HCT116 (cell line): Measurements from ENCODE around the gene LTBP4. TPM values are rescaled to one million over a fixed set of nuclear protein-coding genes. Genes with fewer than 3 reads are reported as not detected.

Experiments
- ATAC-seq: fragments of 200-7000 bp; cut with Tn5 transposase; 2 replicates; pipeline ENCODE4 v1.9.1; 2020; ENCODE audit warnings: mild to moderate bottlenecking, moderate library complexity
- BruUV-seq: library from RNA; stranded (reverse); fragments of 400-500 nt; replicated peaks from 2 replicates; lab custom pipeline; 2021; lab: Mats Ljungman, UMichigan
- CTCF ChIA-PET: fragments of 300-600 bp; sonication (Branson Sonifier 250); formaldehyde crosslinking; loops from one replicate; lab custom pipeline; 2021; ENCODE audit warnings: antibody characterized with exemption; lab: Charles Lee
- POLR2A ChIA-PET: fragments of 300-600, 350-600 bp; sonication (Branson Sonifier 250); formaldehyde crosslinking; loops from one replicate; lab custom pipeline; 2021; ENCODE audit warnings: antibody characterized with exemption; lab: Charles Lee
- RAD21 ChIA-PET, 2 experiments: fragments of 300-600 bp; sonication (Branson Sonifier 250); formaldehyde crosslinking; loops; one replicate each; lab custom pipeline; 2023; ENCODE audit warnings: low total read pairs in 2 of 2; ENCODE audit not compliant: uncharacterized antibody in 2 of 2, unreplicated experiment in 2 of 2, low non-redundant PET in 1 of 2; lab: Charles Lee
- DNase-seq: peaks from one replicate; pipeline ENCODE4 v3.0.0-alpha.2; 2010; ENCODE audit warnings: low read depth, low spot score
- H2AFZ ChIP-seq: fragments of 200-600 bp; shearing (Covaris generic), sonication (generic); 2 replicates; pipeline ENCODE4 v1.6.1; 2017; ENCODE audit warnings: low read depth, mixed run types, mixed read lengths, antibody characterized with exemption, low read length; ENCODE audit not compliant: poor library complexity, severe bottlenecking
- H3K27ac ChIP-seq: 2 replicates; pipeline ENCODE4 v1.5.1; 2012; ENCODE audit warnings: low read depth, low read length
- H3K27me3 ChIP-seq: fragments of 200-600 bp; sonication (generic); 2 replicates; pipeline ENCODE4 v1.6.1; 2016; ENCODE audit warnings: mixed run types, low read length, mixed read lengths; ENCODE audit not compliant: insufficient read depth
- H3K36me3 ChIP-seq, 2 experiments: fragments of 200-500 bp in 1 of 2; fragments of 200-600 bp in 1 of 2; sonication (Bioruptor generic) in 1 of 2; sonication (generic) in 1 of 2; 2 replicates each; pipeline versions ENCODE4 v1.5.1 to v1.6.1; 2014 to 2016; ENCODE audit warnings: low read length in 2 of 2, inconsistent platforms in 1 of 2, mixed read lengths in 1 of 2, mixed run types in 1 of 2; ENCODE audit not compliant: insufficient read depth in 2 of 2, control insufficient read depth in 1 of 2
- H3K4me1 ChIP-seq, 2 experiments: fragments of 200-600 bp in 1 of 2; sonication (generic) in 1 of 2; 2 replicates each; pipeline versions ENCODE4 v1.5.1 to v1.6.1; 2012 to 2017; ENCODE audit warnings: low read length in 2 of 2, inconsistent platforms in 1 of 2, mild to moderate bottlenecking in 1 of 2, mixed read lengths in 1 of 2, mixed run types in 1 of 2, moderate library complexity in 1 of 2; ENCODE audit not compliant: insufficient read depth in 2 of 2, control insufficient read depth in 1 of 2
- H3K4me2 ChIP-seq: fragments of 200-600 bp; sonication (generic); 2 replicates; pipeline ENCODE4 v1.6.1; 2017; ENCODE audit warnings: mixed run types, low read length, mixed read lengths
- H3K4me3 ChIP-seq, 2 experiments: fragments of 200-600 bp in 1 of 2; sonication (generic) in 1 of 2; replicated peaks in 1 of 2; 2 replicates each; pipeline ENCODE4 v1.5.1; 2011 to 2016; ENCODE audit warnings: low read length in 2 of 2, control low read depth in 1 of 2, low read depth in 1 of 2, mild to moderate bottlenecking in 1 of 2, mixed read lengths in 1 of 2, mixed run types in 1 of 2
- H3K79me2 ChIP-seq: fragments of 200-600 bp; sonication (generic); 2 replicates; pipeline ENCODE4 v1.6.1; 2017; ENCODE audit warnings: mild to moderate bottlenecking, mixed run types, low read length, moderate library complexity, mixed read lengths; ENCODE audit not compliant: insufficient read depth
- H3K9ac ChIP-seq: fragments of 200-600 bp; sonication (generic); 2 replicates; pipeline ENCODE4 v1.6.1; 2016; ENCODE audit warnings: low read length, mixed read lengths
- H3K9me2 ChIP-seq: fragments of 200-600 bp; sonication (generic), shearing (Covaris generic); 2 replicates; pipeline ENCODE4 v1.6.1; 2017; ENCODE audit warnings: mixed run types, mild to moderate bottlenecking, moderate library complexity; ENCODE audit not compliant: insufficient read depth
- H3K9me3 ChIP-seq, 2 experiments: fragments of 200-500 bp in 1 of 2; fragments of 200-600 bp in 1 of 2; sonication (Bioruptor generic) in 1 of 2; sonication (generic) in 1 of 2; 2 replicates each; pipeline ENCODE4 v1.6.1; 2014 to 2017; ENCODE audit warnings: low read length in 2 of 2, mixed read lengths in 2 of 2, inconsistent platforms in 1 of 2, low read depth in 1 of 2, mild to moderate bottlenecking in 1 of 2, mixed run types in 1 of 2, moderate library complexity in 1 of 2; ENCODE audit not compliant: control insufficient read depth in 1 of 2, insufficient read depth in 1 of 2
- H4K20me1 ChIP-seq: fragments of 200-600 bp; sonication (generic), shearing (Covaris generic); 2 replicates; pipeline ENCODE4 v1.6.1; 2017; ENCODE audit warnings: mixed run types, mild to moderate bottlenecking, moderate library complexity; ENCODE audit not compliant: insufficient read depth
- CTCF ChIP-seq, 3 experiments: fragments of 200-600 bp in 1 of 3; sonication (generic) in 1 of 3; IDR thresholded peaks in 2 of 3; conservative IDR thresholded peaks in 1 of 3; 2 replicates each; pipeline ENCODE4 v1.5.1; 2012 to 2017; ENCODE audit warnings: low read depth in 2 of 3, low read length in 2 of 3, antibody characterized with exemption in 1 of 3, borderline replicate concordance in 1 of 3, control low read depth in 1 of 3, mild to moderate bottlenecking in 1 of 3, mixed read lengths in 1 of 3, mixed run types in 1 of 3, moderate library complexity in 1 of 3; ENCODE audit not compliant: insufficient read depth in 1 of 3
- ELF1 ChIP-seq: IDR thresholded peaks from 2 replicates; pipeline ENCODE4 v1.6.1; 2012; ENCODE audit warnings: low read depth, borderline replicate concordance
- EZH2 ChIP-seq: fragments of 200-600 bp; sonication (generic); IDR thresholded peaks from 2 replicates; pipeline ENCODE4 v1.6.1; 2017; ENCODE audit warnings: antibody characterized with exemption, mixed run types
- EZH2phosphoT487 ChIP-seq: fragments of 200-600 bp; IDR thresholded peaks from 2 replicates; pipeline ENCODE4 v1.6.1; 2018; ENCODE audit warnings: antibody characterized with exemption, borderline replicate concordance
- FOSL1 ChIP-seq: IDR thresholded peaks from 2 replicates; pipeline ENCODE4 v1.6.1; 2012; ENCODE audit warnings: low read depth
- JUND ChIP-seq: IDR thresholded peaks from 2 replicates; pipeline ENCODE4 v1.6.1; 2012
- MAX ChIP-seq: IDR thresholded peaks from 2 replicates; pipeline ENCODE4 v1.6.1; 2012
- POLR2A ChIP-seq: IDR thresholded peaks from 2 replicates; pipeline ENCODE4 v1.7.0; 2011; ENCODE audit warnings: borderline replicate concordance; ENCODE audit not compliant: insufficient read depth, insufficient read length; ENCODE audit errors: extremely low read depth
- RAD21 ChIP-seq: IDR thresholded peaks from 2 replicates; pipeline ENCODE4 v1.6.1; 2012; ENCODE audit warnings: low read depth, mild to moderate bottlenecking
- REST ChIP-seq: IDR thresholded peaks from 2 replicates; pipeline ENCODE4 v1.6.1; 2012; ENCODE audit warnings: low read depth
- SIN3A ChIP-seq: IDR thresholded peaks from 2 replicates; pipeline ENCODE4 v1.6.1; 2012; ENCODE audit warnings: low read depth
- SP1 ChIP-seq: IDR thresholded peaks from 2 replicates; pipeline ENCODE4 v1.6.1; 2012; ENCODE audit warnings: low read depth
- SRF ChIP-seq: IDR thresholded peaks from 2 replicates; pipeline ENCODE4 v1.6.1; 2012; ENCODE audit warnings: low read depth
- TCF7L2 ChIP-seq: IDR thresholded peaks from 2 replicates; pipeline ENCODE4 v1.7.0; 2011; ENCODE audit warnings: borderline replicate concordance, inconsistent platforms; ENCODE audit not compliant: insufficient read depth, insufficient read length; ENCODE audit errors: extremely low read depth
- ZBTB33 ChIP-seq: IDR thresholded peaks from 2 replicates; pipeline ENCODE4 v1.6.1; 2011; ENCODE audit warnings: mild to moderate bottlenecking, low read length, moderate library complexity; ENCODE audit not compliant: insufficient replicate concordance; ENCODE audit errors: extremely low read depth
- ZFX ChIP-seq: fragments of 450-650 bp; IDR thresholded peaks from 2 replicates; pipeline ENCODE4 v1.6.1; 2017
- intact Hi-C: fragments of 100-400 bp; cut with micrococcal nuclease; formaldehyde crosslinking; loops from 2 replicates; pipeline ENCODE4 v1.10.0; 2022
- total RNA-seq: library from RNA; stranded (reverse); gene quantifications from one replicate; pipeline ENCODE4 v1.2.1, GENCODE V29; 2021; ENCODE audit not compliant: unreplicated experiment

The LTBP4 gene
- total RNA-seq, 1 experiment from 2014 or later = 310 TPM

GRCh38 chr19:40585241-40585981 lies 15.8 kb upstream of the LTBP4 start:
- Histone ChIP-seq H3K9me2 (no peaks in the 10 kb centered on the region), H3K36me3 (peaks cover 11 to 16% of the 10 kb centered on the region in 2 experiments; a peak in 3 of 4 replicates), H3K4me3 (no peak overlapping the region), H3K9ac (no peak overlapping the region), H3K9me3 (no peaks in the 10 kb centered on the region), H3K4me2 (no peak overlapping the region), H4K20me1 (no peaks in the 10 kb centered on the region), H3K79me2 (no peaks in the 10 kb centered on the region), H3K27ac (no peak overlapping the region), H2AFZ (no peak overlapping the region), H3K27me3 (no peaks in the 10 kb centered on the region), H3K4me1 (peaks cover 11 to 28% of the 10 kb centered on the region in 2 experiments)
- ATAC-seq (no peak), DNase-seq (no peak)
- no TSS peak for BruUV-seq
- TF ChIP-seq EZH2phosphoT487 = no peak
- TF ChIP-seq TCF7L2 = no peak
- TF ChIP-seq ZBTB33 = no peak
- TF ChIP-seq SIN3A = no peak
- TF ChIP-seq EZH2 = no peak
- no peak for TF ChIP-seq JUND
- no peak for TF ChIP-seq CTCF (IDR thresholded peaks at IDR 0.05 in 2 of 3, conservative IDR thresholded peaks at IDR 0.05 in 1 of 3; ENCODE audit: borderline replicate concordance in 1 of 3, insufficient read depth in 1 of 3, low read depth in 2 of 3, low read length in 2 of 3)
- TF ChIP-seq SP1 = no peak
- no peak for TF ChIP-seq MAX
- no peak for TF ChIP-seq RAD21
- TF ChIP-seq SRF = no peak
- no peak for TF ChIP-seq FOSL1
- no peak for TF ChIP-seq ZFX
- no peak for TF ChIP-seq POLR2A
- no peak for TF ChIP-seq ELF1
- TF ChIP-seq REST = no peak
- RAD21 ChIA-PET = no interaction called here
- POLR2A ChIA-PET = interaction anchor here (1.6 kb wide), 1 partner anchor 11 kb away, joined by 3 read pairs; no protein-coding TSS in a partner anchor
- intact Hi-C loops = no loop called here
- CTCF ChIA-PET = no interaction called here
